AG08396 (cell line): ENCODE data around the gene NEMP1.
"Not testable (repeated sequence)": the region's sequence is repeated elsewhere in the genome, so short reads cannot be mapped to it uniquely, and the experiment has no call there.

Source experiments
- DNase-seq: peaks from one replicate; pipeline ENCODE4 v3.0.0; 2012; ENCODE audit warnings: low spot score, mixed read lengths

NEMP1 gene

GRCh38 chr12:57078519-57079404 lies at the start of gene NEMP1:
NEMP1 (minus strand) TSS chr12:57078791; CDS start chr12:57078745, 46 bp downstream.
- peak; percentile 94 for DNase-seq

GRCh38 chr12:57127726-57128518 lies 49.3 kb upstream of the NEMP1 start, which contains the start of gene LRP1:
LRP1 (plus strand) TSS chr12:57128483; CDS start chr12:57128965, 482 bp downstream.
- DNase-seq = peak; percentile 92

- no peak for DNase-seq
Measured at GRCh38 chr12:57127101-57127725, 48.6 kb upstream of the NEMP1 start.

- DNase-seq = no peak
Measured at GRCh38 chr12:57126561-57126960, 48.0 kb upstream of the NEMP1 start.

- no peak for DNase-seq
Measured at GRCh38 chr12:57126061-57126460, 47.5 kb upstream of the NEMP1 start.

- peak; percentile 74 for DNase-seq
Measured at GRCh38 chr12:57124261-57124877, 45.8 kb upstream of the NEMP1 start.

GRCh38 chr12:57123813-57124212 lies 45.2 kb upstream of the NEMP1 start:
- DNase-seq = no peak

GRCh38 chr12:57120718-57121117 lies 42.1 kb upstream of the NEMP1 start:
- not testable (repeated sequence) for DNase-seq

- no peak for DNase-seq
Measured at GRCh38 chr12:57119294-57120085, 40.9 kb upstream of the NEMP1 start.

GRCh38 chr12:57118711-57119271 lies 40.2 kb upstream of the NEMP1 start:
- DNase-seq = no peak

GRCh38 chr12:57116580-57117281 lies 38.1 kb upstream of the NEMP1 start:
- DNase-seq = no peak

GRCh38 chr12:57112492-57113294 lies 34.1 kb upstream of the NEMP1 start:
- no peak for DNase-seq

- no peak for DNase-seq
Measured at GRCh38 chr12:57111031-57111734, 32.6 kb upstream of the NEMP1 start, which contains the start of gene STAT6. STAT6 (minus strand) TSS chr12:57111362; CDS start chr12:57108278, 3,084 bp downstream.

- no peak for DNase-seq
Measured at GRCh38 chr12:57110104-57111030, 31.8 kb upstream of the NEMP1 start.

- no peak for DNase-seq
Measured at GRCh38 chr12:57109207-57110103, 30.9 kb upstream of the NEMP1 start.

GRCh38 chr12:57107456-57108155 lies 29.0 kb upstream of the NEMP1 start:
- DNase-seq = no peak
